GM12892 (cell line): ENCODE results near the gene ZNF451.
"Not testable (repeated sequence)": the region's sequence is repeated elsewhere in the genome, so short reads cannot be mapped to it uniquely, and the experiment has no call there.

Source experiments
- POLR2A ChIP-seq: IDR thresholded peaks from 2 replicates; pipeline ENCODE4 v1.6.1; 2011; ENCODE audit warnings: low read depth, low read length, control low read depth
- TAF1 ChIP-seq: IDR thresholded peaks from 2 replicates; pipeline ENCODE4 v1.6.1; 2011; ENCODE audit warnings: low read depth, mild to moderate bottlenecking, control low read depth, low read length, borderline replicate concordance

DNA sequence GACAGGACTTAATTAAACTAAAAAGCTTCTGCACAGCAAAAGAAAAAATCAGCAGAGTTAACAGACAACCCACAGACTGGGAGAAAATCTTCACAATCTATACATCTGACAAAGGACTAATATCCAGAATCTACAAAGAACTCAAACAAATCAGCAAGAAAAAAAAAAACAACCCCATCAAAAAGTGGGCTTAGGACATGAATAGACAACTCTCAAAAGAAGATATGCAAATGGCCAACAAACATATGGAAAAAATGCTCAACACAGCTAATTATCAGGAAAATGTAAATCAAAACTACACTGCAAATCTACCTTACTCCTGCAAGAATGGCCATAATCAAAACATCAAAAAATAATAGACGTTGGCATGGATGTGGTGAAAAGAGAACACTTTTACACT is 45.9 kb upstream of the ZNF451 start:
- not testable (repeated sequence) for TF ChIP-seq TAF1, POLR2A
